Left forelimb (tissue), 1 donor: ENCODE measurements around the gene G2E3.
"Not testable (repeated sequence)": the region's sequence is repeated elsewhere in the genome, so short reads cannot be mapped to it uniquely, and the experiment has no call there.

ENCODE experiments used
- DNase-seq: peaks from one replicate; pipeline ENCODE4 v3.0.0-alpha.2; 2018; ENCODE audit warnings: low spot score

G2E3 gene

GRCh38 chr14:30559638-30560091, 707 bp downstream of the G2E3 start:
- DNase-seq: no peak

DNA sequence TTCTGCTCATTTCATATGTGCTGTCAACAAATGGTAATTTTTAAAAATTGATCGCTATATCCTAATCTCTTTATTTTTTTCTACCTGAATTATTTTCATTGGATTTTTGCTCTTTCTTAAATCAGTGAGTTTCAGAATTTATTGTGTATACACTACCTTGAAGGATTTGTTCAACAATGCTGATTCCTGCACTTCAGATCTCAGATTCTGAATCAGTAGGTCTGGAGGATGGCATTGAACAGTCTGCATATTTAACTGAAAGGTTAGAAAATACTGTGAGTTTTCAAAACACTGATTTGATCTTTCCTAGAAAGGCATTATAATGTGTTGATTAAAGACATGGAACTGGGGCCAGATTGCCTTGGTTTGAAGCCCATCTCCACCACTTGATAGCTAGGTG, 1.6 kb downstream of the G2E3 start:
- no peak for DNase-seq

DNA sequence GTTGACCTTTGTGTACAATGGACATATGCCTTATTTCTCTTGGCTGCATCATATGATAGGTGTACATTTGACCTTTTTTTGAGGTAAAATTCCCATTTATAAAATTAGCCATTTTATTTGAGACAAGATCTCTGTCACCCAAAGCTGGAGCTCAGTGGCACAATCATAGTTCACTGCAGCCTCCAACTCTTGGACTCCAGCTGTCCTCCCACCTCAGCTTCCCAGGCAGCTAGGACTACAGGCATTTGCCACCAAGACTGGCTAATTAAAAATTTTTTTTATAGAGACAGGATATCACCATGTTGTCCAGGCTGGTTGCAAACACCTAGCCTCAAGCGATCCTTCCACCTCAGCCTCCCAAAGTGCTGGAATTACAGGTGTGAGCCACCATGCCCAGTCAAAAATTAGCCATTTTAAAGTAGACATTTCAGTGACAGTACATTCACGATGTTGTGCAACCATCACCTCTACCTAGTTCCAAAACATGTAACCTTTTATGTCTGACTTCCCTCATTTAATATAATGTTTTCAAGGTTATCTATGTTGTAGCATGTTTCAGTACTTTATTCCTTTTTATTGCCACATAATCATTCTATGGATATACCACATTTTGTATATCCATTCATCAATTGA, 5.4 kb downstream of the G2E3 start:
- DNase-seq: no peak

DNA sequence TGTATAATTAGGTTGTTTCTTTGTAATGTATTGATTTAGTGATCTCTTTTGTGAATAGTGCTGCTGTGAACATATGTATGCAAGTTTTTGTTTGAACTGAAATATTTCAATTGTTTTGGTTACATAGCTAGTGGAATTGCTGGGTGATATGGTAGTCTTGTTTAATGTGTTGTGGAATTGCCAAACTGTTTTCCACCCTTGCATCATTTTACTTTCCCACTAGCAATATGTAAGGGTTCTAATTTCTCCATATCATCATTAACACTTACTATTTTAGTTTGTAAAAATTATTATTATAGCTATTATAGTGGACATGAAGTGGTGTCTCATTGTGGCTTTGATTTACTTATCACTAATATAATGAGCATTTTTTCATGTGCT, 5.9 kb downstream of the G2E3 start:
- no peak for DNase-seq

- DNase-seq: no peak
Observed at GRCh38 chr14:30569216-30569902, 10.4 kb downstream of the G2E3 start.

- no peak for DNase-seq
Observed at GRCh38 chr14:30569903-30570226, 10.9 kb downstream of the G2E3 start.

GRCh38 chr14:30572237-30572636, 13.3 kb downstream of the G2E3 start:
- no peak for DNase-seq

- no peak for DNase-seq
Observed at GRCh38 chr14:30572771-30573170, 13.8 kb downstream of the G2E3 start.

GRCh38 chr14:30573226-30573814, 14.4 kb downstream of the G2E3 start:
- DNase-seq: no peak

DNA sequence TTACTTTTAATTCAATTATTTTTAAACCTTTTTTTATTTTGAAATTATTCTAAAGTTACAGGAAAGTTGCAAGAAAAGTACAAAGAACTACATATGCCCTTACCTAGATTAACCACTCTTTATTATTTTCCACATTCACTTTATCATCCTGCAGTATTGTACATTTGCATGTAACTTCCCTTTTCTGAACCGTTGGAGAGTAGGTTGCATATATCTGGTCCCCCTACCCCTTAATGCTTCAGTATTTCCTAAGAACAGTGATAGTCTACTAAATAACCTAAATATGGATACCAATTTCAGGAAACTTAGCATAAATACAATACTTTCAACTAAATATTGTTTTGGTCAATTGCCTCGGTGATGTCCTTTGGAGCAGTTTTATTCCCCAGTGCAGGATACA, 15.0 kb downstream of the G2E3 start:
- no peak for DNase-seq

DNA sequence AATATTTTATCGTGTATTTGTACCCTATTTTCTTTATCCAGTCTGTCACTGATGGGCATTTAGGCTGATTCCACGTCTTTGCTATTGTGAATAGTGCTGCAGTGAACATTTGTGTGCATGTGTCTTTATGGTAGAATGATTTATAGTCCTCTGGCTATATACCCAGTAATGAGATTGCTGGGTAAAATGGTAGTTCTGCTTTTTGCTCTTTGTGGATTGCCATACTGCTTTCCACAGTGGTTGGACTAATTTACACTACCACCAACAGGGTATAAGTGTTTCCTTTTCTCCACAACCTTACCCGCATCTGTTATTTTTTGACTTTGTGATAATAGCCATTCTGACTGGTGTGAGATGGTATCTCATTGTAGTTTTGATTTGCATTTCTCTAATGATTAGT, 15.8 kb downstream of the G2E3 start:
- not testable (repeated sequence) for DNase-seq

DNA sequence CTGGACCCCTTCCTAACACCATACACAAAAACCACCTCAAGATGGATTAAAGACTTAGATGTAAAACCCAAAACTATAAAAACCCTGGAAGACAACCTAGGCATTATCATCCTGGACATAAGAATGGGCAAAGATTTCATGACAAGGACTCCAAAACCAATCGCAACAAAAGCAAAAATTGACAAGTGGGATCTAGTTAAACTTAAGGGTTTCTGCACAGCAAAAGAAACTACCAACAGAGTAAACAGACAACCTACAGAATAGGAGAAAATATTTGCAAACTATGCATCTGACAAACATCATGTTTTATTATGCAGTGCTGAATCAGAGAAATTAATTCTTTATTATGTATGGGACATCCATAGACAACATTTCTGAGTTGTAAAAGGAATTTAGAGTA, 17.4 kb downstream of the G2E3 start:
- DNase-seq: not testable (repeated sequence)

DNA sequence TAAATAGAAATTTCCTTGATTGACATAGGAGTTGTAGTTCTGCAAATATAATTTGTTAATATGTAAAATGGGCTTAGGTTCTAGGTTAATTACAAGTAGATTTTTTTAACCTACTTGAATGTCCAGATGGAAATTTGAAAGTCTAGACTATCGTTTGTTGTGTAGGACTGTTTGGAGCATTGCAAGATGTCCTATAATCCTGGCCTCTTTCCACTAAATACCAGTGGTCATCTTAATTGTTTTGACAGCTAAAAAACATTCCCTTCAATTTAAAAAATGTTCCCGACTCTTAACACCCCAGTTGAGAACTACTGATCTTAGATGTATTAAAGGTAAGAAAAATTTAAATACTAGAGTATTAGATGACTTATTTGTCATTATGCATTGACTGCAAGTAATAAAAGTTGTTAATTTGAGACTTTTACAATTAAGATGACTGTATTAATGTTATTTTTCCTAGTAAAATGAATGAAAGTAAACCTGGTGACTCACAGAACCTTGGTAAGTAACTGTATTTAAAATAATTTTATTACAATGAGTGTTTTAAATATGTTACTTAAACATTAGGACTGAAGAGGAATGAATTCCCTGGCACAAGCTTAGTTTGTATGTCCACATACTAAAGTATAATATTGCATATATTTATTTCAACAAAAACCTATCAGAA, 21.8 kb downstream of the G2E3 start:
- DNase-seq: no peak

DNA sequence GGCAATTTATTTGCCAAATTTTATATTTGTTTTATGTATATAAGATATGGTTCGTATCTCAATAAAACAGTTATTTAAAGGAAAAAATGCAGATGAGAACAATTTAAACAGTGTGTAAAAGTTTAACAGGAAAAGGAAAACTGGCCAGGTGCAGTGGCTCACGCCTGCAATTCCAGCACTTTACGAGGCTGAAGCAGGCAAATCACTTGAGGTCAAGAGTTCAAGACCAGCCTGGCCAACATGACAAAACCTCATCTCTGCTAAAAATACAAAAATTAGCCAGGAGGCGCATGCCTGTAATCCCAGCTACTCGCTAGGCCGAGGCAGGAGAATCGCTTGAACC, 22.3 kb downstream of the G2E3 start:
- DNase-seq: no peak

GRCh38 chr14:30582376-30582775, 23.4 kb downstream of the G2E3 start:
- no peak for DNase-seq

DNA sequence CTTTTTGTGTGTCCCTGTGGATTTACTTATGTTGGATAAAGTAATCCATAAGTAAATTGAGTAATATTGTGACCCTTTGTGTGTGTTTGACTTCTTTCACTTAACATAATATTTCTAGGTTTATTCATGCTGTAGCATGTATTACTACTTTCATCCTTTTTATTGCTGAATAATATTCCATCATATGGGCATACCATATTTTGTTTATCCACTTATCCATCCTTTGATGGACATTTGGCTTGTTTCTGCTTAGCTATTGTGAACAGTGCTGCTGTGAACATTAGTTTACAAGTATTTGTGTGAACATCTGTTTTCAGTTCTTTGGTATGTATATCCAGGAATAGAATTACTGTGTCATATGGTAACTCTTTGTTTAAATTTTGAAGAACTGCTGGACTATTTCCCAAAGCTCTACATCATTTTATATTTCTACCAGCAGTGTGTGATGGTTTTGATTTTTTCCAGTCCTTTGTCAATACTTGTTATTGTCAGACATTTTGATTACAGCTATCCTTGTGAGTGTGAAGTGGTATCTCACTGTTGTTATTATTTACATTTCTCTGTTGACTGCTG, 25.2 kb downstream of the G2E3 start:
- no peak for DNase-seq

- no peak for DNase-seq
Observed at GRCh38 chr14:30585204-30585603, 26.2 kb downstream of the G2E3 start.

- no peak for DNase-seq
Observed at GRCh38 chr14:30587141-30587540, 28.2 kb downstream of the G2E3 start.

GRCh38 chr14:30588873-30589272, 29.9 kb downstream of the G2E3 start:
- no peak for DNase-seq

DNA sequence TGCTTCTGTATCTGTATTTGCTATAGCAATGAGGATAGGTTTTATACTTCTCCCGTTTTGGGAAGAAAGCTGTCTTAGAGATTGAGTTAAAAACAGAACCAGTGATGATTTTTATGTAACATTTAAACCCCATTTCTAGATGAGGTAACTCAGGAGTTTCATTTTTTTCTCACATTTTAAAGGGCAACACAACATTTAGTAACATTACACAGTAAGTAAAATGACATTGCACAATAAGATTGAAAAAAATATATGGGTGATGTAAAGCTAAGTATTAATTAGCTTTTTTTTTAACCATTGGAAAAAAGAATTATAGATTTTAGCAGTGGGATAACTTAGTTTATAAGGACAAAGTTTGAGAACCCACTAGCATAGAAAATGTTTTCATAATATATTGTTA, 38.0 kb downstream of the G2E3 start:
- DNase-seq: no peak

GRCh38 chr14:30597504-30597903, 38.5 kb downstream of the G2E3 start:
- no peak for DNase-seq

- no peak for DNase-seq
Observed at GRCh38 chr14:30600922-30601918, 42.3 kb downstream of the G2E3 start.
